SK-N-SH (cell line): Measurements from ENCODE around the gene AMZ1. TPM values are rescaled to one million over a fixed set of nuclear protein-coding genes. Genes with fewer than 3 reads are reported as not detected.

Source experiments
- CTCF ChIA-PET: fragments of 300-600, 350-600 bp; formaldehyde crosslinking; extraction: SDS; loops from one replicate; lab custom pipeline; 2021; lab: Yijun Ruan, JAX
- POLR2A ChIA-PET: fragments of 350-600 bp; sonication (Branson Sonifier 250); formaldehyde crosslinking; extraction: SDS; loops from one replicate; lab custom pipeline; 2020; ENCODE audit warnings: antibody characterized with exemption, inconsistent platforms; lab: Yijun Ruan, JAX
- DNase-seq: peaks from one replicate; pipeline ENCODE4 v3.0.0; 2012
- H2AFZ ChIP-seq: fragments of 200-600 bp; sonication (generic); 2 replicates; pipeline ENCODE4 v1.8.1; 2016; ENCODE audit warnings: antibody characterized with exemption, mild to moderate bottlenecking, low read depth
- H3F3A ChIP-seq: fragments of 200-600 bp; sonication (generic); replicated peaks from 2 replicates; pipeline ENCODE3; 2016; ENCODE audit warnings: antibody characterized with exemption, mild to moderate bottlenecking; ENCODE audit not compliant: insufficient read depth
- H3K27ac ChIP-seq, 2 experiments: fragments of 200-500 bp in 1 of 2; fragments of 200-600 bp in 1 of 2; sonication (Bioruptor generic) in 1 of 2; sonication (generic), shearing (Covaris generic) in 1 of 2; 2 replicates each; pipeline versions ENCODE4 v1.5.1 to v1.6.1; 2014 to 2016; ENCODE audit warnings: low read depth in 2 of 2, inconsistent platforms in 1 of 2, low read length in 1 of 2, mild to moderate bottlenecking in 1 of 2, mixed read lengths in 1 of 2
- H3K27me3 ChIP-seq: fragments of 200-600 bp; sonication (generic), shearing (Covaris generic); 2 replicates; pipeline ENCODE4 v1.6.1; 2016; ENCODE audit warnings: mixed run types; ENCODE audit not compliant: insufficient read depth
- H3K36me3 ChIP-seq, 2 experiments: fragments of 200-500 bp in 1 of 2; fragments of 200-600 bp in 1 of 2; sonication (Bioruptor generic) in 1 of 2; sonication (generic) in 1 of 2; replicated peaks in 1 of 2; 2 replicates each; pipeline versions ENCODE3 to v1.5.1; 2014 to 2016; ENCODE audit warnings: low read length in 1 of 2, mild to moderate bottlenecking in 1 of 2; ENCODE audit not compliant: insufficient read depth in 2 of 2, control insufficient read depth in 1 of 2
- H3K4me1 ChIP-seq, 2 experiments: fragments of 200-500 bp in 1 of 2; fragments of 200-600 bp in 1 of 2; sonication (Bioruptor generic) in 1 of 2; sonication (generic), shearing (Covaris generic) in 1 of 2; 2 replicates each; pipeline versions ENCODE4 v1.5.1 to v1.6.1; 2014 to 2016; ENCODE audit warnings: low read depth in 1 of 2, low read length in 1 of 2, mixed run types in 1 of 2; ENCODE audit not compliant: insufficient read depth in 2 of 2, control insufficient read depth in 1 of 2
- H3K4me2 ChIP-seq: fragments of 200-600 bp; sonication (generic), shearing (Covaris generic); 2 replicates; pipeline ENCODE4 v1.6.1; 2017; ENCODE audit warnings: mixed run types
- H3K4me3 ChIP-seq, 2 experiments: fragments of 200-500 bp in 1 of 2; fragments of 200-600 bp in 1 of 2; sonication (Bioruptor generic) in 1 of 2; sonication (generic), shearing (Covaris generic) in 1 of 2; 2 replicates each; pipeline versions ENCODE4 v1.5.1 to v1.8.1; 2014 to 2016; ENCODE audit warnings: low read depth in 2 of 2, inconsistent platforms in 1 of 2, low read length in 1 of 2, mild to moderate bottlenecking in 1 of 2, mixed read lengths in 1 of 2, moderate library complexity in 1 of 2
- H3K79me2 ChIP-seq: fragments of 200-600 bp; sonication (generic); 2 replicates; pipeline ENCODE4 v1.8.1; 2017; ENCODE audit warnings: mild to moderate bottlenecking; ENCODE audit not compliant: insufficient read depth
- H3K9ac ChIP-seq: fragments of 200-600 bp; sonication (generic); 2 replicates; pipeline ENCODE4 v1.6.1; 2017; ENCODE audit warnings: mixed run types
- H3K9me2 ChIP-seq: fragments of 200-600 bp; sonication (generic); 2 replicates; pipeline ENCODE4 v1.6.1; 2017; ENCODE audit warnings: mixed run types
- H3K9me3 ChIP-seq: fragments of 200-600 bp; sonication (generic); 2 replicates; pipeline ENCODE4 v1.6.1; 2017; ENCODE audit warnings: mixed run types, mild to moderate bottlenecking, moderate library complexity
- H4K20me1 ChIP-seq: fragments of 200-600 bp; sonication (generic); 2 replicates; pipeline ENCODE4 v1.6.1; 2017; ENCODE audit warnings: mild to moderate bottlenecking, mixed run types; ENCODE audit not compliant: insufficient read depth
- EP300 ChIP-seq, 2 experiments: IDR thresholded peaks; 2 replicates each; pipeline versions ENCODE4 v1.4.0 to v1.6.1; 2012; ENCODE audit warnings: borderline replicate concordance in 1 of 2, low read depth in 1 of 2, low read length in 1 of 2
- FOXM1 ChIP-seq: IDR thresholded peaks from 2 replicates; pipeline ENCODE4 v1.4.0; 2012; ENCODE audit warnings: low read depth, mild to moderate bottlenecking
- MXI1 ChIP-seq: IDR thresholded peaks from 2 replicates; pipeline ENCODE4 v1.6.1; 2012; ENCODE audit warnings: mild to moderate bottlenecking, low read depth, low read length, improper control_type of control experiment
- NRF1 ChIP-seq: IDR thresholded peaks from 2 replicates; pipeline ENCODE4 v1.6.1; 2012; ENCODE audit warnings: low read depth, mild to moderate bottlenecking, low read length
- RCOR1 ChIP-seq: fragments of 150-350 bp; IDR thresholded peaks from 2 replicates; pipeline ENCODE4 v1.6.1; 2017; ENCODE audit warnings: antibody characterized with exemption, low read length
- RFX5 ChIP-seq: IDR thresholded peaks from 2 replicates; pipeline ENCODE4 v1.6.1; 2012; ENCODE audit warnings: mild to moderate bottlenecking, improper control_type of control experiment, low read length
- RXRA ChIP-seq: IDR thresholded peaks from 2 replicates; pipeline ENCODE4 v1.4.0; 2012; ENCODE audit warnings: low read depth, mild to moderate bottlenecking, borderline replicate concordance
- SIN3A ChIP-seq: IDR thresholded peaks from 2 replicates; pipeline ENCODE4 v1.6.1; 2012; ENCODE audit warnings: low read depth, mild to moderate bottlenecking, low read length, moderate library complexity, borderline replicate concordance
- SMC3 ChIP-seq: IDR thresholded peaks from 2 replicates; pipeline ENCODE4 v1.6.1; 2012; ENCODE audit warnings: low read depth, low read length, improper control_type of control experiment
- TCF12 ChIP-seq: IDR thresholded peaks from 2 replicates; pipeline ENCODE4 v1.4.0; 2012
- TEAD4 ChIP-seq: IDR thresholded peaks from 2 replicates; pipeline ENCODE4 v1.4.0; 2012; ENCODE audit warnings: mild to moderate bottlenecking, borderline replicate concordance; ENCODE audit not compliant: insufficient read depth
- WGBS: methylation state at CpG from one replicate; pipeline ENCODE4 v1.1.6; 2017; ENCODE audit warnings: low lambda C conversion rate; 5-methylcytosine and 5-hydroxymethylcytosine counted together
- polyA plus RNA-seq, 3 experiments: library from polyadenylated mRNA; depleted of rRNA; stranded (reverse); fragments of >200 nt; gene quantifications; 2 replicates each; pipeline ENCODE4 v1.2.3, GENCODE V29; 2012
- TF ChIP-seq, protein P1 (sequence below): IDR thresholded peaks from 2 replicates; pipeline ENCODE4 v1.4.0; 2012; ENCODE audit warnings: low read depth, borderline replicate concordance
- TF ChIP-seq, protein P2 (sequence below): fragments of 200-600 bp; sonication (generic); IDR thresholded peaks from 2 replicates; pipeline ENCODE4 v1.6.1; 2017; ENCODE audit warnings: antibody characterized with exemption, mild to moderate bottlenecking, moderate library complexity
- TF ChIP-seq, protein P3 (sequence below): fragments of 150-350 bp; IDR thresholded peaks from 2 replicates; pipeline ENCODE4 v1.6.1; 2016; ENCODE audit warnings: mild to moderate bottlenecking, low read depth, low read length
- TF ChIP-seq, protein P4 (sequence below): IDR thresholded peaks from 2 replicates; pipeline ENCODE4; 2012

AMZ1 gene
- polyA plus RNA-seq, 1 of the 3 experiments (the other 2 are of a cell fraction), result 0.15 TPM

DNA sequence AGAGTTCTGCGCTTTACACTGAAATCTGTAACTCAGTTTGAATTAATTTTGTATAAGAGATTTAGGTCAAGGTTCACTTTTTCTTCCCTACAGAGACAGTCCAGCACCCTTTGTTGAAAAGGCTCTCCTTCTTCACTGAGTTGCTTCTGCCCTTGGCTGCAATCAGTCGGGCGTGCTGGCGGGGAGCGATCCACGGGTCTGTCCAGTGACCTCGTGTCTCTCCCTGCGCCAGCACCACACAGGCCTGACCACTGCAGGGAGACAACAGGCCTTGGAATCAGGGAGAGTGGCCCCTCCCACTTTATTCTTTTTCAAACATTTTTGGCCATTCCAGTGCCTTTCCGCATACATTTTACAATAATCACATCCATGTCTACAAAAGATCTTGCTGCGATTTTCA, 66.9 kb downstream of the AMZ1 start:
- no peaks in the 10 kb centered on the region for H3K9me2 ChIP-seq
- WGBS, result 98% methylated on average over 10 of the region's 10 CpGs
- H3K36me3 ChIP-seq, result peaks cover 0 to 14% of the 10 kb centered on the region in 2 experiments
- peaks cover 45% of the 10 kb centered on the region for H3F3A ChIP-seq
- POLR2A ChIA-PET, result no interaction called here
- no peak overlapping the region for H3K4me3 ChIP-seq
- no peak overlapping the region for H2AFZ ChIP-seq
- DNase-seq, result no peak
- TF ChIP-seq, protein P1, sequence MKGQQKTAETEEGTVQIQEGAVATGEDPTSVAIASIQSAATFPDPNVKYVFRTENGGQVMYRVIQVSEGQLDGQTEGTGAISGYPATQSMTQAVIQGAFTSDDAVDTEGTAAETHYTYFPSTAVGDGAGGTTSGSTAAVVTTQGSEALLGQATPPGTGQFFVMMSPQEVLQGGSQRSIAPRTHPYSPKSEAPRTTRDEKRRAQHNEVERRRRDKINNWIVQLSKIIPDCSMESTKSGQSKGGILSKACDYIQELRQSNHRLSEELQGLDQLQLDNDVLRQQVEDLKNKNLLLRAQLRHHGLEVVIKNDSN, result no peak
- TF ChIP-seq RFX5 (no peak), TEAD4 (no peak), NRF1 (no peak), MXI1 (no peak), TCF12 (no peak), RCOR1 (no peak), EP300 (IDR thresholded peaks at IDR 0.05; ENCODE audit: borderline replicate concordance in 1 of 2, low read depth in 1 of 2, low read length in 1 of 2) (no peak), RXRA (no peak), SMC3 (no peak), SIN3A (no peak), FOXM1 (no peak)
- TF ChIP-seq, protein P2, sequence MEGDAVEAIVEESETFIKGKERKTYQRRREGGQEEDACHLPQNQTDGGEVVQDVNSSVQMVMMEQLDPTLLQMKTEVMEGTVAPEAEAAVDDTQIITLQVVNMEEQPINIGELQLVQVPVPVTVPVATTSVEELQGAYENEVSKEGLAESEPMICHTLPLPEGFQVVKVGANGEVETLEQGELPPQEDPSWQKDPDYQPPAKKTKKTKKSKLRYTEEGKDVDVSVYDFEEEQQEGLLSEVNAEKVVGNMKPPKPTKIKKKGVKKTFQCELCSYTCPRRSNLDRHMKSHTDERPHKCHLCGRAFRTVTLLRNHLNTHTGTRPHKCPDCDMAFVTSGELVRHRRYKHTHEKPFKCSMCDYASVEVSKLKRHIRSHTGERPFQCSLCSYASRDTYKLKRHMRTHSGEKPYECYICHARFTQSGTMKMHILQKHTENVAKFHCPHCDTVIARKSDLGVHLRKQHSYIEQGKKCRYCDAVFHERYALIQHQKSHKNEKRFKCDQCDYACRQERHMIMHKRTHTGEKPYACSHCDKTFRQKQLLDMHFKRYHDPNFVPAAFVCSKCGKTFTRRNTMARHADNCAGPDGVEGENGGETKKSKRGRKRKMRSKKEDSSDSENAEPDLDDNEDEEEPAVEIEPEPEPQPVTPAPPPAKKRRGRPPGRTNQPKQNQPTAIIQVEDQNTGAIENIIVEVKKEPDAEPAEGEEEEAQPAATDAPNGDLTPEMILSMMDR, result no peak
- TF ChIP-seq, protein P3, sequence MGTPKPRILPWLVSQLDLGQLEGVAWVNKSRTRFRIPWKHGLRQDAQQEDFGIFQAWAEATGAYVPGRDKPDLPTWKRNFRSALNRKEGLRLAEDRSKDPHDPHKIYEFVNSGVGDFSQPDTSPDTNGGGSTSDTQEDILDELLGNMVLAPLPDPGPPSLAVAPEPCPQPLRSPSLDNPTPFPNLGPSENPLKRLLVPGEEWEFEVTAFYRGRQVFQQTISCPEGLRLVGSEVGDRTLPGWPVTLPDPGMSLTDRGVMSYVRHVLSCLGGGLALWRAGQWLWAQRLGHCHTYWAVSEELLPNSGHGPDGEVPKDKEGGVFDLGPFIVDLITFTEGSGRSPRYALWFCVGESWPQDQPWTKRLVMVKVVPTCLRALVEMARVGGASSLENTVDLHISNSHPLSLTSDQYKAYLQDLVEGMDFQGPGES, result no peak
- TF ChIP-seq, protein P4, sequence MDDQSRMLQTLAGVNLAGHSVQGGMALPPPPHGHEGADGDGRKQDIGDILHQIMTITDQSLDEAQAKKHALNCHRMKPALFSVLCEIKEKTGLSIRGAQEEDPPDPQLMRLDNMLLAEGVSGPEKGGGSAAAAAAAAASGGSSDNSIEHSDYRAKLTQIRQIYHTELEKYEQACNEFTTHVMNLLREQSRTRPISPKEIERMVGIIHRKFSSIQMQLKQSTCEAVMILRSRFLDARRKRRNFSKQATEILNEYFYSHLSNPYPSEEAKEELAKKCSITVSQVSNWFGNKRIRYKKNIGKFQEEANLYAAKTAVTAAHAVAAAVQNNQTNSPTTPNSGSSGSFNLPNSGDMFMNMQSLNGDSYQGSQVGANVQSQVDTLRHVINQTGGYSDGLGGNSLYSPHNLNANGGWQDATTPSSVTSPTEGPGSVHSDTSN, result no peak
- H3K9ac ChIP-seq, result no peak overlapping the region
- no peak overlapping the region; a peak in 1 of 4 replicates for H3K27ac ChIP-seq
- H3K27me3 ChIP-seq, result no peaks in the 10 kb centered on the region
- H3K9me3 ChIP-seq, result no peaks in the 10 kb centered on the region
- peaks cover 58% of the 10 kb centered on the region for H3K79me2 ChIP-seq
- no peak overlapping the region for H3K4me2 ChIP-seq
- H3K4me1 ChIP-seq, result peaks cover 22 to 33% of the 10 kb centered on the region in 2 experiments
- H4K20me1 ChIP-seq, result peaks cover 4% of the 10 kb centered on the region; the same call in 1 of the 2 replicates
- CTCF ChIA-PET, result no interaction called here
